ENCODE results near the gene PRMT7.

Gene PRMT7

GRCh38 chr16:68310774-68311511 is at the start of gene PRMT7, which contains the start of gene SLC7A6OS:
PRMT7 (plus strand) TSS chr16:68311019; CDS start chr16:68315980, 4,961 bp downstream.
SLC7A6OS (minus strand) TSS chr16:68310946; CDS start chr16:68310926, 20 bp downstream.
- DNase-seq = peak; percentile 96

DNA sequence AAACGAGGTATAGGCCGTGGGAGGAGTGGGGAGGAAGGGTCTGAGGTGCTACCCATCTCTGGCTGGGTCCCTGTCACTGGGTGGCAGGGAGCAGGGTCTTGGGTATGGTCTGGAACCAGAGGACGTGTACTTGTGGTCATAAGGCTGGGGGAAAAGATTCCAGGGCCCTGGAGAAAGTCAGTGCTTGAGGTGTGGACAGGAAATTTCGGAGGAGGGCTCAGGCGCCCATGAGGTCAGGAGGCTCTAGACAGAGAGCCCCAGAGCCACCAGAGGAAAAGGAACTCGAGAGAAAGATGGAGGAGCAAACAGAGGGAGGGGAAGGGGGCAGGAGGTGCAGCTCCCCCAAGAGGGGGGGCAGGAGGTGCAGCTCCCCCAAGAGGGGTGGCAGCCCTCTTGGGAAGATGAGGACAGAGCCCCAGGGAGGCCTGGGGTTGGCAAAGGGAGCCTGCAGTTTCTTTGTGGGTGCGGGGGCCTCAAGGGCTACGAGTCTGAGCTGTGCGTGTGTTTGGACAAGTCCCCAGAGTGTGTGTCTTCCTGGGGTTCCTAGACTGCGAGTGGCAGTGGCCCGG is 47.2 kb upstream of the PRMT7 start:
- DNase-seq = no peak

DNA sequence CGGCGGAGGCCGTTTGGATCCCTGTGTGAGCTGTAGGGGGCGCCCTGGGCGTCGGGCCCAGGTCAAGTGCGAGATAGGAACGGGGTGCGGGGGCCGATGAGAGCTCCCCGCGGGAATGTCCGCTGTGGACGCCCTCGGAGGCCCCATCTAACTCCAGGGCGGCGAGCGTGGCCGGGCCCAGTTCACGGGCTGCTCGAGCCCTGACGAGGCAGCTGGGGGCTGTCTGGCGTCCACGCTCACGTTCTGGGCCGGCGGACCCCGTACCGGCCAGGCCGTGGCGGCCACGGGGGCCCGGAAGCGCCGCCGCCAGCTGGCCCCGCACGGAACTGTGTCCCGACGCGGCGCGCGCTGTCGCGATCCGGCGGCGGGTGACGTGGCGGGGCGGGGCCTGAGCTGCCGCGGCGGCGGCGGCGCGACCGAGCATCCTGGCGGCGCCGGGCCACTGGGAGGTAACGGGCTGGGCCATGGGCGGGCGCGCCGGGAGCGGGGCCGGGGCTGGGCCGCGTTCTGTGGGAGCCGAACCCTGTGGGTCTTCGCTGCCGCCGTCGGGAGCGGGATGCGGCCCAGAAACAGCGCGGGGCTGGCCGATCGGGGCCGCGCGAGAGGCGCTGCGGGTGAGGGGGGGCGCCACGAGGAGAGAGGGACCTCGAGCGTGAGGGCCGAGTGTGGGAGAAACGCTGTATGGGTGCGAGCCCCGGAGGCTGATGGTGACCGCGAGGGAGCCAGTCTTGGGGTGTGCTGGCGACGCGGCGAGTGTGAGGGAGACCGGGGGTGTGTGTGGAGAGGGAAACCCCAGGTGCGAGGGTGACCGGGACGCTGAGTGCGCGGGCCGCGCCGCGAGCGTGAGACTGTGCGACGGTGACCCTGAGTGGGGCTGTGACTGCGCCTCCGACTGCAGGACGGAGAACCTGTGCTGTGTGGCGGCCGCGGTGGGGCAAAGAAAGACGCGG is 46.4 kb upstream of the PRMT7 start, which contains the start of gene SLC7A6:
TSS of gene SLC7A6 (plus strand) at position 399 of the 950 bp plus-strand sequence. CDS start 10,201 bp downstream, outside the sequence.
- DNase-seq = peak; percentile 90

- DNase-seq = no peak
Observed at GRCh38 chr16:68265078-68265920, 45.5 kb upstream of the PRMT7 start.

- no peak for DNase-seq
Observed at GRCh38 chr16:68267612-68268405, 43.0 kb upstream of the PRMT7 start.

DNA sequence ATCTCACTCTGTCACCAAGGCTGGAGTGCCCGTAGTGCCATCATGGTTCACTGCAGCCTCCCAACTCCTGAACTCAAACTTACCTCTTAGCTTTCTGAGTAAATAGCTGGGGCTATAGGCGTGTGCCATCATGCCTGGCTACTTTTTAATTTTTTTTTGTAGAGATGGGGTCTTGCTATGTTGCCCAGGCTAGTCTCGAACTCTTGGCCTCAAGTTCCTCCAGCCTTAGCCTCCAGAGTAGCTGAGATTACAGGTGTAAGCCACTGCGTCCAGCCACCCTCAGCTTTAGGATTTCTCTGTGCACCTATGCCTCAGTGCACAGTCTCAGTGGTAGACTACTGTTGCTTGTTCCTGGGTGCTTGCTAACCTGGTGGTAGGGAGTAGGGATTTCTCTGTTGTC is 41.0 kb upstream of the PRMT7 start:
- DNase-seq = no peak

- no peak for DNase-seq
Observed at GRCh38 chr16:68270353-68270752, 40.5 kb upstream of the PRMT7 start.

GRCh38 chr16:68272507-68273209 is 38.2 kb upstream of the PRMT7 start:
- no peak for DNase-seq

DNA sequence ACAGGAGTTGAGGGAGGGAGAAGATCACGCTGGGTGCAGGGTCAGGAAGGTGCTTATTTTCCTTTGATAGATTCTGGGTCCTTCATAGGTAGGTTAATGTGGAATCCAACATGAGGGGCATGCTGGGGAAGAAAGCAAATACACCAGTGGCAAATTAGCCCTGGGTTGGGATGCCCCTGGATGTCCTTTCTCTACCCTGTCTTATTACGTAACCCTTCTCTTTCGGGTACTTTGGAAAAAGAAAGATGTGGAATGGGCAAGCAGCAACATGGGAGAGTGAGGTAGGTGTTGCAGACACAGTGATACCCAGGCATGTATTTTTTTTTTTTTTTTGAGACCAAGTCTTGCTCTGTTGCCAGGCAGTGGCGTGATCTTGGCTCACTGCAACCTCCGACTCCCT is 37.4 kb upstream of the PRMT7 start:
- no peak for DNase-seq

DNA sequence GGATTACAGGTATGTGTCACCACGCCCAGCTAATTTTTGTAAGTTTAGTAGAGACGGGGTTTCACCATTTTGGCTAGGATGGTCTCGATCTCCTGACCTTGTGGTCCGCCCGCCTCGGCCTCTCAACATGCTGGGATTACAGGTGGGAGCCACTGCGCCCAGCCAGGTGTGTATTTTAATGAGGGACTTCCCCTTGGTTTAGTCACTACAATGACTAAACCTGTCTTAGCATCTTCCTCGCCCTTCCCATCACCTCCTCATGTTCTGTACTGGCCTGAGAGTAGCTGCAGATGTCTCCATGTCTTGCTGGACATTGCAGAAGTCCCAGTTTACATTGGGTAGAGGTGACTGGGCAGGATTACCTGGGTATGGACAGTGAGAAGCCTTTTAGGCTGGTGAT is 36.9 kb upstream of the PRMT7 start:
- no peak for DNase-seq

- DNase-seq = no peak
Observed at GRCh38 chr16:68274441-68274840, 36.4 kb upstream of the PRMT7 start.

DNA sequence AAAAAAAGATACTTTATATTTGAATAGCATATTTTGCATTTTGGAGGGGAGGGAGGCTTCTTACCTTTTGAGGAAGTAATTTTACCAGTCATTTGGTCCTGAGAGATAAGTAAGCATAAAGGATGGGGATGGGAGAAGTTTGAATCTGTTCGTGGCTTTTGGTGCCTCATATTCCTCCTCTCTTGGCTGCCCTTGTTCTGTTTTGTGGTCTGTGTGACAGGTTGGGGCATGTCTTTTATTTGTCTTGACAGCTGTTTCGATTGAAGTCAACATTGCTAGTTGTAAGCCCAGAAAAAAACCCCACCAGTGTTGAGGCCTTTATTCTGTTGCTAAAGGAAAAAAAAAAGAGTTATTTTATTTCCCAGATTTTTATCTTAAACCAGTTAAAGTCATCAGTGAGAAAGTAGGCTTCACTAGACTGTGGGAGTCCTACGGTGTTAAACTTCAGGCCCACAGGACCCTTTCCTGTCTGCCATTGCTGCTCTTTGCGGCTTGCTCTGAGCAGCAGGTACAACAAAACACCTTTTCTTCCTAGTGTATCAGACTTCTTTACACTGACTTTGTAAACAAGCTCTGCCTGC is 35.1 kb upstream of the PRMT7 start:
- no peak for DNase-seq

DNA sequence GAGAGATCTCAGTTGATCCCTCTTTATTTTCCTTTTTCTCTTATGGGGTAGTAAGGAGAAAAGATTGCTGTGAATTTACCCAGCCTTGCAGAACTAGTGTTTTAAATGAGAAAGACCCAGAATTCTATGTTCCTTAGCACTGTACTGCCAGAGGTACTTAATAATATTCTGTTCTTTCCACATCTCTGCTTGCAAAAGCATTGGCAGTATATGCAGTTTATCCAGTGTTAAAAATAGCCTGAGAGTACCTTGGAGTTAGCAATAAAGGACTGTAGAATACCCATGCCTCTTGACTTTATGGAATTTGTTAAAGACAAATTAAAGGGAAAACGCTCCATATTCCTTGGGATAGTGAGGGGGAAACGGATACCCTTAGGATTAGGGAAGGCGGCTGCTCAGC is 34.6 kb upstream of the PRMT7 start:
- no peak for DNase-seq

DNA sequence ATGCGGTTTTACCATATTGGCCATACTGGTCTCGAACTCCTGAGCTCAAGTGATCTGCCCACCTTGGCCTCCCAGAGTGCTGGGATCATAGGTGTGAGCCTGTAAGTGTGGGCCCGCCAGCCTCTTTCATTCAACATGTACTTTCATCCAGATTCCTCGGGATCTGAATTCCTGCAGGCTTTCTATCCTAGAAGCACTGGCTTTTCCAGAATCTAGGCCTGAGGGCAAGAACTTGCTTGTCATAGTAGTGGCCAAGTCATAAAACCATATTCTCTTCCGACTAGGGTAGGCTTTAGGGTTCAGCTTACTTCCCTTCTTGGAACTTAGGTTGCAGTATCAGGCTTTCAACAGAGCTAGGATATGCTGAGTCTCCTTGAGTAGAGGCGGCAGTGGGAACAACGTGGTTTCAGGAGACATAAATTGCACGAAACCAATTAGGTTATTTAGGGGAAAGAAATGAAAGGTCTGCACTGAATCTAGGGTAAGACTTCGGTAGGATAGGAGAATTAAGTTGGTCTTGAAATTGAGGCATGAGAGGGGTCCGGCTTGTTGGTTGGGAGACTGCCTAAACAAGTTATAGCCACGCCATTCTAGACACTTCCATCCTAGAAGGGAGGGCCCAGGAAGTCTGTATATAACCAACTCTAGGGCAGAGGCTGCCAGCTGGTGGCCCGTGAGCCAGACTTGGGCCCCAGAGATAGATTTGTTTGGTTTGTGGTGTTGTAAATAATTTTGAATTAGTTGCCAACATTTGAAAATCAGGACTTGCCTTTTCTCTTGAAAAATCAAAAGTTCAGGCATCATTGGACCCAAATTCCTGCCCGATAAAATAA is 30.9 kb upstream of the PRMT7 start:
- no peak for DNase-seq

DNA sequence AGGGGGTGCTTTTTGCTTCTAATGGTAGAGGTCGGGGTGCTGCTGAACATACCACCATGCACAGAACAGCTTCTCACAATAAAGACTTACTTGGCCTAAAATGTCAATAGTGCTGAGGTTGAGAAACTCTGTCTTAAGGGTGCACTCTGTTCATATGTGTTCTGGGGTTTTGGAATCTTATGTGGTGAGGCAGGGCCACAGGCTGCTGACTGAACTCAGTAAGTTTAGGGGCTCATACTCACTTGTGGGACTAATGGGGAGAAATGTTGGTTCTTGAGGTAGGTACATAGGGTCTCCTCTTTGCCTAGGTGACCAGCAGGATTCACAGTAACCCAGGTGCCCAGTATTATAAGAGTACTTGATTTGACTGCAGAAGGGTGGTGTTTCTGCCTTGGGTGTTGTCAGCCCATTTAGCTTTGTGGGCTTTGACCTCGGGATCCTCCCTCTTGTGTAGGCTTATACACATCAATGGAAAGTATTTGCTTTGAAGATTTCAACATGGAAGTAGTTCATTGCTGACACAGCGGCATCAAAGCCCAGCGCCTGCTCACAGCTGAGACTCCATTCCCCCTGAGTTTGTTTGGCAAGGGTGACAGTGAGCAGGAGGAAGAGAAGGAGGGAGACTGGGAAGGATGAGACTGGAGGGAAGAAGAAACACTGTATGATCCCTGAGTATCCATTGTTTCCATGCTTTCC is 29.3 kb upstream of the PRMT7 start:
- DNase-seq = no peak

- DNase-seq = no peak
Observed at GRCh38 chr16:68282064-68282452, 28.8 kb upstream of the PRMT7 start.

DNA sequence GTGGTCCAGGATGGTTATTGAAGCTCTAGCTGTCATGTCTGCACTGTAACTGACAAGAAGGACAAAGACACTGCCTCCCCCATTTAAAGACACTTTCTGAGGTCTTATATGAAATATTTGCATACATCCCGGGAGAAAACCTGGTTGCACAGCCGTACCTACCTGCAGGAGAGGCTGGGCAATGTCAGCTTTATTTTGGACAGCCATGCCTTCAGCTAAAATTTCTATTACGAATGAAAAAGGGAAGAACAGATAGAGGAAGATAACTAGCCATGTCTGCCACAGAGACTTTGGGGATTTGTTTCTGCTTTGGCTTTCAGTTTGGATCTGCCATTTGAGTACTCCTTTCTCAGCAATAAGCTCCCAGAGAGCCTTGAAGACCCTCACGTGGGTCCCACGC is 27.5 kb upstream of the PRMT7 start:
- no peak for DNase-seq

- DNase-seq = no peak
Observed at GRCh38 chr16:68283801-68284598, 26.8 kb upstream of the PRMT7 start.

Data from retina (tissue), 1 donor.